Stimulated activated CD8-positive, alpha-beta memory T cell treated with anti-CD3 and anti-CD28 coated beads, Interleukin-2, amount 100 ng/mL, for 1 hour (primary cell): Measurements from ENCODE around the gene PCSK9.
"Not testable (repeated sequence)": the region's sequence is repeated elsewhere in the genome, so short reads cannot be mapped to it uniquely, and the experiment has no call there.

Experiments used
- DNase-seq, 2 donors: peaks; one replicate each; pipeline ENCODE4 v3.0.0-alpha.2; 2020; ENCODE audit warnings: low read depth in 2 of 2

PCSK9 gene

GRCh38 chr1:55078470-55078869 lies 39.1 kb downstream of the PCSK9 start:
- DNase-seq, result no peak

DNA sequence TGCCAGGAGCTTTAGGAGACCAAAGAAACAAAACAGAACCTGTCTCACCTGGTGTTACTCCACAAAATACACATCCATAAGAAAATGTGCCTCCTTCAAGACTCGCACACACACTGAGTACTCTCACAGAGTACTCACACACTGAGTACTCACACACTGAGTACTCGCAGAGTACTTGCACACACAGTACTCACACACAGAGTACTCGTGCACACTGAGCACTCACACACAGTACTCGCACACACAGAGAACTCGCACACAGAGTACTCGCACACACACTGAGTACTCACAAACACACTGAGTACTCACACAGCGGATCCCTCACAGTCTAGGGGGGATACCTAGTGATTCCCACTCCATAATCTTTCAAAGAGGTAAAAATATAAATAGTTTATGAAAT lies 40.3 kb downstream of the PCSK9 start:
- DNase-seq, result no peak

DNA sequence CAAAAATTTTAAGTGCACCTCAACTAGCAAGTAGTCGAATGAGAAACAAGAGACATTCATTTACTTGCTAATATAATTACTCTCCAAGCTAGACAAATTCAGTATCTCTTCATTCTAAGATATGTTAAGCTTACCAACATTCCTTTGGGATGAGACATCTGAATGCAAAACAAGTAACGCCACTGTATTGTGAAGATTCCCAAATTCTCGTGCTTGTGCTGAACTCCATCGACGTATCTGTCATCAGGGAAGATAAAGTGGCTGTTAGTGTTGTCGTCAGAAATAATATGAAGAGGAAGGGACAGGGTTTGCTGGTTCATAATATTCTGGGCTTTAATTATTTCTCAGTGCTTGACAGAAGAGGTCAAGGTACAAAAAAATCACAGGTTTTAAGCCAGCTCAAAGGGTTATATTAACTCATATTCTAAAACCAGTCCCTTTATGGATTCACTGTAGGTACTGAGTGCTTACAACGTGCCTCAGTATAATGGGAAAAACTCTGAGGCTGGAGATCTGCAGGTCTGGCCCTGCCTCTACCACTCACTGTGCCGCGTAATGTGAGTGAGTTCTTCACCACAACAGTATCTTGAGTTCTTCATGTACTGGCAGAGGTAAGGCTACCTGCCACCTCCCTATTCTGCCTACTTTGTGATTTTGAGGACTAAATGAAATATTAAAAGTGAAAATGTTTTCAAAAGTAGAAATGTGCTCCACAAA lies 42.0 kb downstream of the PCSK9 start:
- no peak for DNase-seq

DNA sequence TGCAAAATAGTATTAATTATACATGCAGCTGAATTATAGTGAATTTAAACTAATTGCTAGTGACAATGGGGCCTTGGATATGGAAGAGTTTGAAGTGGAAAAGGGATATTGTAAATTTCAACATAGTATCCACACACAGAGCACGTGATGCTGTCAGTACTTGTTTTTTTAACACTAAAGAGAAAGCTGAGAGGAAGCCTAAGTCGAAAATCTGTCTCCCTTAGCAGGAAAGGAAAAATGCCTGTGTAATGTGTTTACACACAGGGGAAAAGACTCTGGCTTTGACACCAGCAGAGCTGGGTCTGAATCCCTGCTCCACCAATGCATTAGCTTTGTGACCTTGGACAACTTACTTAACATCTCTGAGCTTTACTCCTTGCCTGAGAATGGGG lies 42.6 kb downstream of the PCSK9 start:
- no peak for DNase-seq

GRCh38 chr1:55084257-55084656 lies 44.9 kb downstream of the PCSK9 start:
- DNase-seq, result no peak

GRCh38 chr1:55087439-55087838 lies 48.1 kb downstream of the PCSK9 start:
- no peak for DNase-seq

DNA sequence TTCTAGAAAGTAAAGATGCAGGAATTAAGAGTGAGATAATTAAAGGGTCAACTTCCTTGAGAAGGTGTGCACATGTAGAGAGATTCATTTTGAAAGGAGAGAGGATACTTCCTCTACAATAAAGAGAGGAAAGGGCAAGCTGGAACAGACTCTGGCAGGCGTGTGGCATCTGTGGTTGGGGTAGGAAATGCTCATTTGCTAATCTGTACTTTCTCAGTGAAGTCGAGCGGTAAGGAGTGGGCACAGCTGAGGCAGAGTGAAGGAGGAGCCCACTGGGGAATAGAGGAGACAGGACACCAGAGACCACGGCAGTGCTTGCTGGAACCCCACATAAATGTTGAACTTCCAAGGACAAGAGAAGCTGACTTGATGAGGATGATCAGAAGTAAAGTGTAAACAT lies 49.1 kb downstream of the PCSK9 start:
- no peak for DNase-seq

DNA sequence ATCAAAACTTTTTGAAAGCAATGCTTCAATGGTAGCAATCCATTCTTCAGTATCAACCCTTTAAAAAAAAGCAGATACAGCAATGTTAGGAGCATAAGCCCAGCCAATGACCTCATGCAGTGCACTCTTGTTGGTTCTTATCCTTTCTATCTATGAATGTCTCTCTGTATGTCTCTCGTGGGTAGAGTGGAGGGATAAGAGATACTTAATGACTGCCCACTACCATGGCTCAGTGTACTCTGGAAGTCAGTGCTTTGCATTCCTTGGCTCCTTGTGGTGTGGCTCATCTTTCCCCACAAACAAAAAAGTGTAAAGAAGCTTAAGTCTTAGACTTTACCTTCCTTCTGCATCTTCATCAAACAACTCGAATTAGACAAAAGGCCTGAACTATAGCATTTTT lies 50.3 kb downstream of the PCSK9 start:
- no peak for DNase-seq

DNA sequence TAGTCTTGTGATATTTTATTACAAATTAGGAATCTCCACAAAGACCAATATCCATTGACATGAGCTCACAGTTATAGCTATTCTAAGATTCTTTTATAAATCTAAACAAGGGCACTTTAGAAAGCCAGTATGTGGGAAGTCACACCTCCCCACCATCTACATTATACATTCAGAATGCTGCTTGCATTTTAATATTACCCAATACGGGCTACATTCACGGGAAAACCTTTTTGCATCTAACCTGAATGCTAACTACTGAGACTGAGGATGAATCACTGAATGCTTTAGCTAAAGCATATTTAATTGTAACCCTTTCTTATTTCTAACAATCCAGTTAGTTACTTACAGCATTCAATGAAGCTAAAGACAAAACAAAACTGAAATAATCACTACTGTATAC lies 53.1 kb downstream of the PCSK9 start:
- no peak for DNase-seq

GRCh38 chr1:55095095-55095494 lies 55.7 kb downstream of the PCSK9 start:
- no peak for DNase-seq

- DNase-seq, result no peak
These were observed 64.5 kb downstream of the PCSK9 start for GRCh38 chr1:55103891-55104290.

DNA sequence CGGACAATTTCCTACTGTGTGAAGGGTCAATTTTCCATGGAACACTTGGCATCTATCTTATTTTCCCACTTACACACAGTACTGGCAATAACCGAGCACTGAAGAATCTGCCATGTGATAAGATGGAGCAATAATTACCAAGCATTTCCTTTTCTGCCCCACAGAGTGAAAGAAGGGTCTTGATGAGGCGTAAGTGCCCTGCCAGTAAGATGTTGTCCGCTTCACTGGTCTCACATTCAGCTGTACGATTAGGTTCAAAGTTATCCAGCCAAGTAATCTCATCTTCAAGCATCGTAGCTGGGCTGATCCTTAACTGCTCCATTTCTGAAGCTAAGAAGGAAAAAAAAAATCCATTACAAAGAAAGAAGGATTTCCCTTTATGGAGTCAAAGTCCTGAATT lies 67.8 kb downstream of the PCSK9 start:
- no peak for DNase-seq

GRCh38 chr1:55109005-55109404 lies 69.7 kb downstream of the PCSK9 start:
- DNase-seq, result not testable (repeated sequence)
